Calu3 (cell line): Measurements from ENCODE around the gene ANKS1A. TPM values are rescaled to one million over a fixed set of nuclear protein-coding genes. Genes with fewer than 3 reads are reported as not detected.

ENCODE experiments used
- BruUV-seq: library from RNA; stranded (reverse); fragments of 400-500 nt; replicated peaks from 2 replicates; lab custom pipeline; 2021; lab: Mats Ljungman, UMichigan
- CTCF ChIA-PET: fragments of 300-600 bp; sonication (Branson Sonifier 250); formaldehyde crosslinking; loops from one replicate; lab custom pipeline; 2022; ENCODE audit warnings: antibody characterized with exemption; lab: Charles Lee
- DNase-seq: peaks from one replicate; pipeline ENCODE4 v3.0.0; 2022
- H3K27ac Mint-ChIP-seq: one replicate; pipeline ENCODE4 v1.8.0; 2022; ENCODE audit warnings: mixed read lengths; ENCODE audit not compliant: unreplicated experiment
- H3K27me3 Mint-ChIP-seq: one replicate; pipeline ENCODE4 v1.8.0; 2022; ENCODE audit warnings: mixed read lengths; ENCODE audit not compliant: unreplicated experiment
- H3K36me3 Mint-ChIP-seq: one replicate; pipeline ENCODE4 v1.8.0; 2022; ENCODE audit warnings: mild to moderate bottlenecking, moderate library complexity, mixed read lengths; ENCODE audit not compliant: insufficient read depth, unreplicated experiment
- H3K4me1 Mint-ChIP-seq: one replicate; pipeline ENCODE4 v1.8.0; 2022; ENCODE audit warnings: mild to moderate bottlenecking, low read depth, mixed read lengths; ENCODE audit not compliant: unreplicated experiment
- H3K4me3 Mint-ChIP-seq: one replicate; pipeline ENCODE4 v1.8.0; 2022; ENCODE audit warnings: mild to moderate bottlenecking, low read depth, moderate library complexity, mixed read lengths; ENCODE audit not compliant: unreplicated experiment
- H3K9me3 Mint-ChIP-seq: one replicate; pipeline ENCODE4 v1.8.0; 2022; ENCODE audit warnings: low read depth, mixed read lengths; ENCODE audit not compliant: unreplicated experiment
- CTCF ChIP-seq: fragments of 200-600 bp; IDR thresholded peaks from one replicate; pipeline ENCODE4 v1.8.0; 2022; ENCODE audit warnings: antibody characterized with exemption; ENCODE audit not compliant: unreplicated experiment
- intact Hi-C: fragments of 100-400 bp; cut with micrococcal nuclease; formaldehyde crosslinking; loops from one replicate; pipeline ENCODE4 v1.10.0; 2022; ENCODE audit not compliant: unreplicated experiment
- total RNA-seq: library from RNA; stranded (reverse); gene quantifications from 2 replicates; pipeline ENCODE4 v1.2.3, GENCODE V29; 2022

Gene ANKS1A
- total RNA-seq, 1 experiment from 2014 or later: 60.3 TPM

GRCh38 chr6:35087361-35088280 lies 198.6 kb downstream of the ANKS1A start:
- CTCF ChIA-PET: interaction anchor here (0.6 to 1.7 kb wide), 3 partner anchors 18 to 681 kb away, joined by 3 read pairs; no protein-coding TSS in a partner anchor

GRCh38 chr6:35088281-35089215 lies 199.5 kb downstream of the ANKS1A start:
- CTCF ChIA-PET: interaction anchor here (0.6 to 1.7 kb wide), 3 partner anchors 18 to 680 kb away, joined by 3 to 5 read pairs (median 3); no protein-coding TSS in a partner anchor
- no peaks in the 10 kb centered on the region for H3K27me3 Mint-ChIP-seq
- H3K27ac Mint-ChIP-seq: no peak overlapping the region
- H3K9me3 Mint-ChIP-seq: no peaks in the 10 kb centered on the region
- H3K4me3 Mint-ChIP-seq: no peak overlapping the region
- DNase-seq: no peak
- no peak for TF ChIP-seq CTCF
- BruUV-seq: TSS peak; percentile 19
- intact Hi-C loops: no loop called here
- H3K4me1 Mint-ChIP-seq: no peaks in the 10 kb centered on the region
- peaks cover 29% of the 10 kb centered on the region for H3K36me3 Mint-ChIP-seq

More at GRCh38 chr6:35087361-35088280, 198.6 kb downstream of the ANKS1A start:
- Mint-ChIP-seq H3K27me3 (no peaks in the 10 kb centered on the region), H3K36me3 (peaks cover 27% of the 10 kb centered on the region), H3K4me1 (no peaks in the 10 kb centered on the region), H3K4me3 (no peak overlapping the region), H3K27ac (no peak overlapping the region), H3K9me3 (no peaks in the 10 kb centered on the region)
- no peak for DNase-seq
- TF ChIP-seq CTCF: no peak
- intact Hi-C loops: no loop called here
- BruUV-seq: no TSS peak

- CTCF ChIA-PET: interaction anchor here (0.7 to 0.9 kb wide), 2 partner anchors 19 to 47 kb away, joined by 3 to 5 read pairs; no protein-coding TSS in a partner anchor
- H3K9me3 Mint-ChIP-seq: no peaks in the 10 kb centered on the region
- no TSS peak for BruUV-seq
- no peaks in the 10 kb centered on the region for H3K4me1 Mint-ChIP-seq
- no peak for DNase-seq
- H3K27ac Mint-ChIP-seq: no peak overlapping the region
- H3K4me3 Mint-ChIP-seq: no peak overlapping the region
- H3K36me3 Mint-ChIP-seq: peaks cover 29% of the 10 kb centered on the region
- H3K27me3 Mint-ChIP-seq: no peaks in the 10 kb centered on the region
- TF ChIP-seq CTCF: no peak
- intact Hi-C loops: no loop called here
Observed at GRCh38 chr6:35089216-35089934, 200.3 kb downstream of the ANKS1A start.
